ENCODE data around the gene BCL3.
A peak's percentile ranks its signal among the peaks of the same experiment; 100 is the strongest.
"Not testable (repeated sequence)": the region's sequence is repeated elsewhere in the genome, so short reads cannot be mapped to it uniquely, and the experiment has no call there.

BCL3 gene, protein sequence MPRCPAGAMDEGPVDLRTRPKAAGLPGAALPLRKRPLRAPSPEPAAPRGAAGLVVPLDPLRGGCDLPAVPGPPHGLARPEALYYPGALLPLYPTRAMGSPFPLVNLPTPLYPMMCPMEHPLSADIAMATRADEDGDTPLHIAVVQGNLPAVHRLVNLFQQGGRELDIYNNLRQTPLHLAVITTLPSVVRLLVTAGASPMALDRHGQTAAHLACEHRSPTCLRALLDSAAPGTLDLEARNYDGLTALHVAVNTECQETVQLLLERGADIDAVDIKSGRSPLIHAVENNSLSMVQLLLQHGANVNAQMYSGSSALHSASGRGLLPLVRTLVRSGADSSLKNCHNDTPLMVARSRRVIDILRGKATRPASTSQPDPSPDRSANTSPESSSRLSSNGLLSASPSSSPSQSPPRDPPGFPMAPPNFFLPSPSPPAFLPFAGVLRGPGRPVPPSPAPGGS

DNA sequence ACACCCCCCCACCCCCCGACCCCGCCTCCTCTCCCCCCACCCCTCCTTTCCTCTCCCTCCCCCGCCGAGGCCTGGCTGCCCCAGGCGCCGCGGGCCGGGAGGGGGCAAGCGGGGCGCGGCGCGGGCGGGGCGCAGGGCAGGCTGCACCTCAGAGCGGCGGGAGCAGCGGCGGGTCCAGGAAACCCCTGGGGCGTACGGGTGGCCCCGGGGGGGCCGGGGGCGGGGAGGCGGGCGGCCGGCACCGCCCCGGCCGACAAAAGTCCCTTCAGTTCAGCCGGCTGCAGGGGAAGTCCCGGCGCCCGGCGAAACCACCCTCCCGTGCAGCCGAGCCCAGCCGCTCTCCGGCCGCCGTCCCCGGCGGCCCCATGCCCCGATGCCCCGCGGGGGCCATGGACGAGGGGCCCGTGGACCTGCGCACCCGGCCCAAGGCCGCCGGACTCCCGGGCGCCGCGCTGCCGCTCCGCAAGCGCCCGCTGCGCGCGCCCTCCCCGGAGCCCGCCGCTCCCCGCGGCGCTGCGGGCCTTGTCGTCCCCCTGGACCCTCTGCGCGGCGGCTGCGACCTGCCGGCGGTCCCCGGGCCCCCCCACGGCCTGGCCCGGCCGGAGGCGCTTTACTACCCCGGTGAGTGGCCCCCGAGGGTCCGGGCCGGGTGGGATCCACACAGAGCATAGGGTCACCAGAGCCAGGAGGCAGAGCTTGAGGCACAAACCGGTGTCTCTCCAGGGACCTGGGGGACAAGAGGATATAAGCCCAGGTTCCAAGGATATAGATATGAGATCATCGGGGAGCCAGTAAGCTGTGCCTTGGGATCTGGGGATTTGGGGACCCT is at the start of gene BCL3:
Gene BCL3, plus strand, starts transcription at position 283 of the 829 bp plus-strand sequence. Its CDS starts 83 bp downstream, at position 366.
- DNase-seq = no peak

DNA sequence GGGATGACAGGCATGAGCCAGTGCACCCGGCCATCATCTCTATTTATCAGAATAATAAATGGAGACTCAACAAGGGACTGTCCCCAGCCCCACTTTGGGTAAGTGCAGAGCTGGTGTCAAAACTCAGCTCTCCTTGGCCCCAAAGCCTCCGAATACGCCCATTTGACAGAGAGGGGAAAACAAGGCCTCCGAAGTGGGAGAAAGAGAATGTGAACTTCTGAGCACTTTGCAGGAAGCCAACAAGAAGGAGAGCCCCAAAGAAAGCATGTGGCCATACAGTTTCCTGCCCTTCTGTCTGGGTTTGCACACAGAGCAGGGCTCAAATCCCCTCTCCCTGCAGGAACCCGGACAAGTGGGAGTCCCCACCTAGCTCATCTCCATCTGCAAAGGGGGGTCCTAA is 48.0 kb upstream of the BCL3 start:
- DNase-seq = no peak

DNA sequence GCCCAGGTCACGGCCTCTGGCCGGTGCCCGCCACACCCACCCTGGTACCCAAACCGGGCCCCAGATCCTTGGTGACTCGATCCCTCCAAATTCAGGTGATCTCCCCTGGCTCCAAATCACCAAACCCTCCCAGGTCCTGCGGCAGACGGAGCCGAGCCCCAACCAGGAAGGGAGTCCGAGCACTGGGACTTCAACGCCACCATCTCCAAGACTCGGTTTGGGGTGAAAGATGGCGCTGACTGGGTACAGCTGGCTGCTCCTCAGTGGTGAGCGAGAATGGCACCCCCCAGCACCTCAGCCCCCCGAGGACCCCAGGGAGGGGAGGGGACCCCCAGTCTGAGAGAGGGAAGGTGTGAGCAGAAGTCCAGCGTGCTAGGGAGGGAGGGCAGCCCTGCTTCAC is 47.3 kb upstream of the BCL3 start:
- no peak for DNase-seq

DNA sequence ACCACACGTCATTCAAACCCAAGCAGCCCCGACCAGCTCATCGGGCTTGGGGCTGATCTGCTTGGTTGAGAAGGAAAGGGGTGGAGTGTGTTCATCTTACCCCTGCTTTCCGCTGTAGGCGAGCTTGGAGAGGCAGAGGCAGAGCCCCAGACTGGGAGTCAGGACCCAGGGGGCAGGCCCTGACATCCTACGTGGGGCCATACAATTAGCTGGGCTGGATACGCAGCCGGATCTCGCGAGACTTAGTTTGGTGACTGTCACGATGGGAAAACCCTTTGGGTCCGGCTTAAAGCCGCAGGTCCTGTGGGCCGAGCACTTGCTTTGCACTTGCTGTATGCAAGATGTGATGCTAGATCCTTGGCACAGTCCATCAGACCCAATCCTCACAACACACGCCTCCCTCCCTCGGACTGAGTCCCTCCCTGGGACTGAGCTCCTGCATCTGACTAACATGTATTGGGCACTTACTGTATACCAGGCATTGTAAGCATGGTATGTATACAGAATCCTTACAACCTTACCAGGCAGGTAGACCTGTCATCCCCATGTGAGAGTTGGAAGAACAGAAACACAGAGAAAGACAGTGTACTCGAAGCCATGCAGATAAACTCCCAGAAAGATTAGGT is 45.8 kb upstream of the BCL3 start:
- DNase-seq = no peak

DNA sequence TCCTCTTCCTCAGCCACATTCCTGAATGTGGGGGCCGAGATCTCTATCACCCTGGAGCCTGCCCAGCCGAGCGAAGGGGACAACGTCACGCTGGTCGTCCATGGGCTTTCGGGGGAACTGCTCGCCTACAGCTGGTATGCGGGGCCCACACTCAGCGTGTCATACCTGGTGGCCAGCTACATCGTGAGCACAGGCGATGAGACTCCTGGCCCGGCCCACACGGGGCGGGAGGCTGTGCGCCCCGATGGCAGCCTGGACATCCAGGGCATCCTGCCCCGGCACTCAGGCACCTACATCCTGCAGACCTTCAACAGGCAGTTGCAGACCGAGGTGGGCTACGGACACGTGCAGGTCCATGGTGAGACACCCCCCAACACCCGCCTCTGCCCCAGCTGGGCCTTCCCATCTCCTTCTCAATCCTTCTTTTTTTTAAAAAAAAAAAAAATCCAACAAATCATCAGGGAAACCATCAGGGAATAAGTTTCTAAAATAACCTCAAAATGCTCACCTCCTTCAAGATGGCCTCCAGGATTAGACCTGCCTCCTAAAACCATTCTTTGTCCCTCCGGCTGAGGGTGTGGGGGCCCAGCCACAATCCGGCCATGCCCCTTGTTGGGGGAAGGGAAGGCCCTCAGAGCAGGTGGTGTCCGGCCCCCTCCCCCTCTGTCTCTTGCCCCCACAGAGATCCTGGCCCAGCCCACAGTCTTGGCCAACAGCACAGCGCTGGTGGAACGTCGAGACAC is 45.0 kb upstream of the BCL3 start:
- DNase-seq = no peak

DNA sequence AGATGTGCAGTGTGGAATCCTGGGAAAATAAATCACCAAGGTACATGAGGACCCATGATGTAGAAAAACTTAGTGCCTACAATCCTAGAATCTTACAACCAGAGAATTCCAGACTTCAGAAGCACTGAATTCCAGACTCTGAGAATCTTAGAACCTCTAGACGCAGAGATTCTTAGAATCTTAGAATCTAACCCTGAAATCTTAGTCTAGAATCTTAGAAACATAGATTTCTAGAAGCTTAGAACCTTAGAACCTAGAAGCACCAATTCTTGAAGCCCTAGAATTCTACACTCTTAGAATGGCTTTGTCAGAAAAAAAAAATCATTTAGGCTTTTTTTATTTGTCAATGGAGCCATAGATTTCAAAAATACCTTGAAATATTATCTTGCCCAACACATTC is 43.5 kb upstream of the BCL3 start:
- no peak for DNase-seq

DNA sequence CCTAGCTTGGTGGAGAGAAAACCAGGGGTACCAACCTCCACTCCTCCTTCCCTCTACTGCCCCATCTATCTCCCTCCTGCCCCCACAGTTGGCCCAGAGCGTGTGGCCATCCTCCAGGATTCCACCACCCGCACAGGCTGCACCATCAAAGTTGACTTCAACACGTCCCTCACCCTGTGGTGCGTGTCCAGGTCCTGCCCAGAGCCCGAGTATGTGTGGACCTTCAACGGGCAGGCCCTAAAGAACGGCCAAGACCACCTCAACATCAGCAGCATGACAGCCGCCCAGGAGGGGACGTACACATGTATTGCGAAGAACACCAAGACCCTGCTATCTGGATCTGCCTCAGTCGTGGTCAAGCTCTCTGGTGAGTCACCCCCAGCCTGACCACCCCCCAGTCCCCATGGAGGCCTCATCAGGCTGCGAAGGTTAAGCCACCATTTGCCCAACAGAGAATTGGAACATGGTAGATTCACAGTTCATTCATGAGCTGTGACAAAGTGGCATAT is 43.0 kb upstream of the BCL3 start:
- DNase-seq = no peak

DNA sequence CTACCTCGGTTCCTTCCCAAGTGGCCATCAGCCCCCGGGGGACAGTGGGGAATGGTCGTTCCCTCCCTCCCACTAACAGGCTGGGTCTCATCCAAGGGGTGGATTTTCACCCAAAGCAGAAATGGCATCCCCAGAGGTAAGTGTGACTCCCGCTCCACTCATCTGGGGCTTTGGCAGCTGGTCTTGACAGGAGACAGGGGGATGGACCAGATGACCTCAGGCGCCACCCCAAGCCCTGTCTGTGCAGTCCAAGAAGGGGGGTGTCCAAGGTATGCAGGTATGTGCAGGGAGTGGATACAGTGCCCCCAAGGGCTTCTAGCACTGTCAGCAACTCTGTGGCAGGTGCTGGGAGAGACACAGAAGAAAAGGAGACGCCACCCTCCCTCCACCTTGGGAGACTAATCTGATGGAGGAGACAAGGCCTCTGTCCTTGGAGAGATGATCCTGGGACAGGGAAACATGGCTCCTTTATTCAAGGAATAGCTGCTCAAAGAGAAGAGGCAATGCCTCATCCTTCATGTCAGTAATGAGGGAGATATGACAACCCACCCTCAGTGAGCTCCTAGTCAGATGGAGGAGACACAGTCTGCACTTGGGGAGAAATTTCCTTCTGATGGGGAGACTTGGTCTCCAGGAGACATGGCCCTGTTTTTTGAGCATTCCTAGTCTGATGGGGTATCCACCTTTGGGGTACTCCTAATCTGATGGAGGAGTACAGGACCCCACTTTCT is 41.8 kb upstream of the BCL3 start:
- no peak for DNase-seq

DNA sequence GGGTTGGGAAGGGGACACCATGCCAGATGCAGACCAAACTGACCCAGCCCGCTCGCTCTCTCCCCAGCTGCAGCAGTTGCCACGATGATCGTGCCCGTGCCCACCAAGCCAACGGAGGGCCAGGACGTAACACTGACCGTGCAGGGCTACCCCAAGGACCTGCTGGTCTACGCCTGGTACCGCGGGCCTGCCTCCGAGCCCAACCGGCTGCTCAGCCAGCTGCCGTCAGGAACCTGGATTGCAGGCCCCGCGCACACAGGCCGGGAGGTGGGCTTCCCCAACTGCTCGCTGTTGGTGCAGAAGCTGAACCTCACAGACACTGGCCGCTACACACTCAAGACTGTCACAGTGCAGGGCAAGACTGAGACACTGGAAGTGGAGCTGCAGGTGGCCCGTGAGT is 40.7 kb upstream of the BCL3 start:
- no peak for DNase-seq

DNA sequence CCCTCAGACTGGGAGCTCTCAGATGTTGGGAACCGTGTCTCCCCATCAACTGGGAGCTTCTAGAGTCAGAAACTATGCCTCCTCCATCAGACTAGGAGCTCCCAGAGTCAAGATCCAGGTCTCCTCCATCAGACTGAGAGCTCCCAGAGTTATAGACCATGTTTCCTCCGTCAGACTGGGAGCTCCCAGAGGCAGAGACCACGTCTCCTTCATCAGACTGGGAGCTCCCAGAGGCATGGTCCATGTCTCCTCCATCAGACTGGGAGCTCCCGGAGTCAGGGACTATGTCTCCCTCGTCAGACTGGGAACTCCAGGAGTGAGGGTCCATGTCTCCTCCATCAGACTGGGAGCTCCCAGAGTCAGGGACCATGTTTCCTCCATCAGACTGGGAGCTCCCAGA is 39.6 kb upstream of the BCL3 start:
- no peak for DNase-seq

DNA sequence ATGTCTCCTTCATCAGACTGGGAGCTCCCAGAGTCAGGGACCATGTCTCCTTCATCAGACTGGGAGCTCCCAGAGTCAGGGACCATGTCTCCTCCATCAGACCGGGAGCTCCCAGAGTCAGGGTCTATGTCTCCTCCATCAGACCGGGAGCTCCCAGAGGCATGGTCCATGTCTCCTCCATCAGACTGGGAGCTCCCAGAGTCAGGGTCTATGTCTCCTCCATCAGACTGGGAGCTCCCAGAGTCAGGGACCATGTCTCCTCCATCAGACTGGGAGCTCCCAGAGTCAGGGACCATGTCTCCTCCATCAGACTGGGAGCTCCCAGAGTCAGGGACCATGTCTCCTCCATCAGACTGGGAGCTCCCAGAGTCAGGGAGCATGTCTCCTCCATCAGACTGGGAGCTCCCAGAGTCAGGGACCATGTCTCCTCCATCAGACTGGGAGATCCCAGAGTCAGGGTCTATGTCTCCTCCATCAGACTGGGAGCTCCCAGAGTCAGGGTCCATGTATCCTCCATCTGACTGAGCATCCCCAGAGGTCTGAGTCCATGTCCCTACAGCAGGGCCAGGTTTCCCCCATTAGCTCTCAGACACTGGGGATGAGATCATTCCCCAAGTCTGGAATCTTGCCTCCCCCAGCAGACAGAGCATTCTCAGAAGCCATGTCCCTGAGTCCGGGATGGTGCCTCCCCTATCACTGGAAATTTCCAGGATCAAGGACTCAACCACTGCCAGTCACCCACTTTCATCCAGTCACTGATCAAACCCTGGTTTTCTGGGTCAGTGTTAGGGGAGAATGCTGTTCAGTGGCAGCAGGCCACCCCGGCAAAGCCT is 38.9 kb upstream of the BCL3 start:
- not testable (repeated sequence) for DNase-seq

DNA sequence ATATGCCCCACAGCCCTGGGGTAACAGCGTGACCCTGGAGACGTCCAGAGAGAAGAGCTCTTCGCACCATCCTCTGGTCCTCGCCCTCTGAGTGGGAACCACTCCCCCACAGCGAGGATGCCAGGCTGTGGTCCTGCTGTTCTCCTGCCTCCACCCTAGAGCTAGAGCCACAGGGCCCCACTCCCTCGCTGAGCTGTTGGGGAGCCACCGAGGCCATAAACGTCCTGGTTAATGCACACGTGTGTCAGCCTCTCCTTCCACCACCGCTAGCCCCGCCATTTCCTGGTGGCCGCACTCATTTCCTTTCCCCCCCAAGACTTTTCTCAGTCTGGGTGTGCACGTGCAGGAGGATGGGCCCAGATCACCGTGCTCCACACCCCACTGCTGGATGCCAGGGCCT is 38.0 kb upstream of the BCL3 start:
- DNase-seq = no peak

DNA sequence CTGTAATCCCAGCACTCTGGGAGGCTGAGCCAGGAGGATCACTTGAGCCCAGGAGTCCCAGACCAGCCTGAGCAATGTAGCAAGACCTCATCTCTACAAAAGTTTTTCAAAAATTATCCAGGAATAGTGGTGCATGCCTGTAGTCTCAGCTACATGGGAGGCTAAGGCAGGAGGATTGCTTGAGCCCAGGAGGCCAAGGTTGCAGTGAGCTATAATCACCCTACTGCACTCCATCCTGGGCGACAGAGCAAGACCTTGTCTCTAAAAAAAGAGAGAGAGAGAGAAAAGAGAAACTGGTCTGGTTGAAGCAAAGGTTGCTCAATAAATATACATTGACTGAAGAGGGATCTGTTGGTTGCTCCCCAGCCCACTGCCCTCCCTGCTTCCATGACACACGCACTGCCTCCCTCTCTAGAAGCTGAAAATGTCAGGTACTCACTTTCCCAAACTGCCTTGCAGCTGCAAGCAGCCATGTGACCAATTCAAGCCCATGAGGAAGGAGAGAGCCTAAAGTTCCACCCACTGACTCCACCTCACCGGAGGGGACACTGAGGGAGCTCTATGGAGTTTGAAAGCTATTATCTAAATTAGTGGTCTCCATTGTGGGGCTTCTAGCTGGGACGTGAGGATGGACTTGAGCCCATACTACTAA is 35.5 kb upstream of the BCL3 start:
- no peak for DNase-seq

DNA sequence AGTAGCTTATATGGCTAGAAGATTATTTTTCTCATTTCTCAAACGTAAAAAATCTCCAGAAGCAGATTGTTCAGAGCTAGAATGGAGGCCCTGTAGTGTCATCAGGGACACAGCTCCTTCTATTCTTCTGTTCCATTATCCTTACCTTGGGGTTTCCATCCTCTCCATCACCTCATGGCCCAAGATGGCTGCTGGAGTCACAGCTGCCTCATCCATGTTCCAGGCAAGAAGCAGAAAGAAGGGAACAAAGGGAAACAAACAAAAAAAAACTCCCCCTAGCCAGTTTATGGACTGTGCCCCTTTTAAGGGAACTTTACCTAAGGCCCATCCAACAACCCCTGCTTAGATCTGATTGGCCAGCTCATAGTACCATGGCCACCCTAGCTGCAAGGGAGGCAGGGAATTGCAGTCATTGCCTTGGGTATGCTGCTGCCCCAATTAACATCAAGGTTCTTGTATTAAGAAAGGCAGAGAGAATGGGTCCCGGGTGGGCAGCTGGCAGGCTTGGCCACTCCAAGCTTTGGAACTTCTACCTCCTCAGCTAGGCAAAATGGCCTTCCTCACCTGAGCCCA is 33.8 kb upstream of the BCL3 start:
- DNase-seq = no peak

DNA sequence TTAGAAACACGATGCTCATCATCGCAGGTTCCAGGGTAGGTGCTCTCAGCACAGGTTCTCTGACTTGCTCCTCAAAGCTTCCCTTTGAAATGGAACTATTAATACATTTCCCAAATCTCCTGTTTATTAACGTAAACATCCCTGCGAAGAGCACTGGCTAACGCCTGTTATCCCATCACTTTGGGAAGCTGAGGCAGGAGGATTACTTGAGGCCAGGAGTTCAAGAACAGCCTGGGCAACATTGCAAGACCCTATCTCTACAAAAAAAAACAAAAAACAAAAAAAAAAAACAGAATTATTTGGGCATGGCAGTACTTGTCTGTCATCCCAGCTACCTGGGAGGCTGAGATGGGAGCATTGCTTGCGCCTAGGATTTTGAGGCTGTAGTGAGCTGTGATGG is 30.9 kb upstream of the BCL3 start:
- no peak for DNase-seq

DNA sequence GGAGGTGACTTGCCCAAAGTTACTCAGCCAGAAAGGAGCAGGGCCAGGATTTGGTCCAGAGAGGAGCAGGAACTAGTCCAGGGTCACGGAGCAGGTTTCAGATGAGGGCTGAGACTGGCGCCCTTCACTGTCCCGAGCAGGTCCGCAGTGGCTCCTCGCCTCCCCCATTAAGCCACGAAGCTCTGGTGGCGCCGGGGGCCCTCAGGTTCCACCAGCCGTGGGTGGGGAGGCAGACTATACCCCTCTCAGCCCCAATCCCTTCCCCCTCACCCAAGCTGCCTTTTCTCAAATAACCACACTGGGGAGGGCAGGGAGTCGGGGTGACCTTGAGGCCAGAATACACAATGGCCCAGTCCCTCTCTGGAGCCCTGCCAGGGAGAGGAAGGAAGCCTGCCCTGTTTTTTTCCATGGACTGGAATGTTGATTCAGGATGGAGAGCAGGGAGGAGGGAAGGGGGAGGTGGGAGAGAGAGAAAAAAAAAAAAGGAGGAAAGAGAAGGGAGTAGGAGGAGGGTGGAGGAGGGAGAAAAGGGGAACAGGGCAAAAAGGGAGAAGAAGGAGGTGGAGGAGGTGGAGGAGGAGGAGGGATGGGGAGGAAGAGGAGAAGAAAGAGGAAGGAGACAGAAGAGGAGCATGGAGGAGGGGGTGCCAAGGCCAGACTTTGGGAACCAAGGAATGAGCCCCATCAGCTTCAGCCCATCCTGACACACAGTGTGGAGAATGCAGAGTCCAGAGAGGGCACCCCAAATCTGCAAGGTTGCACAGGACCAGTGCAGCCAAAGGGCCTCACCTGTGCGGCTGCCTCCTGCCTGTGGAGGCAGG is 29.9 kb upstream of the BCL3 start:
- peak; percentile 69 for DNase-seq

DNA sequence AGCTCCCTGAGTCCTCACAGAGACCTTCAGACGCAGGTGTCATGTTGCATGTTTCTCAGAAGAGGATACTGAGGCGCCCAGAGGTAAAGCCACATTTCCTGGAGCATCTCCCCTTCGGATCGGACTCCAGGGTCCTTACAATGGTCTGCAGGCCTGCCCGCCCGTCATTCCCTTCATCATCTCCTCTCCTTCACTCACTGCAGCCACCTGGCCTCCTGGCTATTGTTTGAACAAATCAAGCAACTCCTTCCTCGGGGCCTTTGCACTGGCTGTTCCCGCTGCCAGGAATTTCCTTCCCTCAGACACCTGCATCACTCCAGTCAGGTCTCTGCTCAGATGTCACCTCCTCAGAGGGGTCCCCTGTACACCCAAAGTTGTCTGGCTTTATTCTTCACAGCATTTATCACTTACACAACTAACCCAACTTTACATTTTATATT is 29.2 kb upstream of the BCL3 start:
- no peak for DNase-seq

DNA sequence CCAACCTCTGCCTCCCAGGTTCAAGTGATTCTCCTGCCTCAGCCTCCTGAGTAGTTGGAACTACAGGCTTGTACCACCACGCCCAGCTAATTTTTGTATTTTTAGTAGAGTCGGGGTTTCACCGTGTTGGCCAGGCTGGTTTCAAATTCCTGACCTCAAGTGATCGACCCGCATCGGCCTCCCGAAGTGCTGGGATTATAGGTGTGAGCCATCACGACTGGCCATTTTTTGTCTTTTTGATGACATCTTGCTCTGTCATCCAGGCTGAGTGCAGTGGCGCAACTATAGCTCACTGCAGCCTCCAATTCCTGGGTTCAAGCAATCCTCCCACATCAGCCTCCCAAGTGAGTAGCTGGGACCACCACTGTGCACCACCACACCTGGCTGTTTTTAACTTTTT is 28.1 kb upstream of the BCL3 start:
- not testable (repeated sequence) for DNase-seq

DNA sequence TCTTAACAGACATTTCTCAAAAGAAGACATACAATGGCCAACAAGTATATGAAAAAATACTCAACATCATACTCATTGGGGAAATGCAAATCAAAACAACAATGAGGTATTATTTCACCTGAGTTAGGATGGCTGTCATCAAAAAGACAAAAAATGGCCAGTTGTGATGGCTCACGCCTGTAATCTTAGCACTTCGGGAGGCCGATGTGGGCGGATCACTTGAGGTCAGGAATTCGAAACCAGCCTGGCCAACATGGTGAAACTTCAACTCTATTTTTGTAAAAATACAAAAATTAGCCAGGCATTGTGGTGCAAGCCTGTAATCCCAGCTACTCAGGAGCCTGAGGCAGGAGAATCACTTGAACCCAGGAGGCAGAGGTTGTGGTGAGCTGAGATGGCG is 27.6 kb upstream of the BCL3 start:
- no peak for DNase-seq

All from DMS153 (cell line).